Activated CD4-positive, CD25-positive, alpha-beta regulatory T cell (primary cell): ENCODE results near the gene NLGN1.
"Not testable (repeated sequence)": the region's sequence is repeated elsewhere in the genome, so short reads cannot be mapped to it uniquely, and the experiment has no call there.

Source experiments
- DNase-seq, 4 experiments: peaks; one replicate each; lab custom pipeline; 2025; lab: John Stamatoyannopoulos, UW

Gene NLGN1

GRCh38 chr3:174168538-174169254 is 771.2 kb downstream of the NLGN1 start:
- DNase-seq, result no peak

- no peak for DNase-seq
These were observed 772.2 kb downstream of the NLGN1 start for GRCh38 chr3:174169736-174170135.

GRCh38 chr3:174170248-174170647 is 772.7 kb downstream of the NLGN1 start:
- no peak for DNase-seq

- no peak for DNase-seq
These were observed 788.9 kb downstream of the NLGN1 start for GRCh38 chr3:174186377-174186989.

- no peak for DNase-seq
These were observed 793.8 kb downstream of the NLGN1 start for GRCh38 chr3:174191380-174191779.

GRCh38 chr3:174191895-174192294 is 794.4 kb downstream of the NLGN1 start:
- no peak for DNase-seq

GRCh38 chr3:174192471-174192870 is 794.9 kb downstream of the NLGN1 start:
- no peak for DNase-seq

- DNase-seq, result no peak
These were observed 796.1 kb downstream of the NLGN1 start for GRCh38 chr3:174193604-174194003.

GRCh38 chr3:174197416-174197815 is 799.9 kb downstream of the NLGN1 start:
- DNase-seq, result no peak

- no peak for DNase-seq
These were observed 800.7 kb downstream of the NLGN1 start for GRCh38 chr3:174198199-174198598.

GRCh38 chr3:174199696-174200095 is 802.2 kb downstream of the NLGN1 start:
- no peak for DNase-seq

GRCh38 chr3:174202116-174202515 is 804.6 kb downstream of the NLGN1 start:
- DNase-seq, result no peak

- DNase-seq, result no peak
These were observed 805.0 kb downstream of the NLGN1 start for GRCh38 chr3:174202561-174202960.

- DNase-seq, result no peak
These were observed 807.2 kb downstream of the NLGN1 start for GRCh38 chr3:174204765-174205164.

- DNase-seq, result no peak
These were observed 809.2 kb downstream of the NLGN1 start for GRCh38 chr3:174206607-174207192.

- no peak for DNase-seq
These were observed 810.6 kb downstream of the NLGN1 start for GRCh38 chr3:174208161-174208560.

GRCh38 chr3:174211896-174212295 is 814.4 kb downstream of the NLGN1 start:
- not testable (repeated sequence) for DNase-seq

- DNase-seq, result no peak
These were observed 817.9 kb downstream of the NLGN1 start for GRCh38 chr3:174215456-174215855.

GRCh38 chr3:174216019-174216418 is 818.5 kb downstream of the NLGN1 start:
- no peak for DNase-seq

GRCh38 chr3:174216946-174217718 is 819.6 kb downstream of the NLGN1 start:
- DNase-seq, result no peak

- no peak for DNase-seq
These were observed 820.5 kb downstream of the NLGN1 start for GRCh38 chr3:174218016-174218415.

GRCh38 chr3:174219738-174220137 is 822.2 kb downstream of the NLGN1 start:
- no peak for DNase-seq
